K562 (cell line): ENCODE measurements around the gene ZFAND6. TPM values are rescaled to one million over a fixed set of nuclear protein-coding genes. Genes with fewer than 3 reads are reported as not detected.
"Not testable (repeated sequence)": the region's sequence is repeated elsewhere in the genome, so short reads cannot be mapped to it uniquely, and the experiment has no call there.

Experiments used
- ATAC-seq: fragments of 200-7000 bp; cut with Tn5 transposase; 3 replicates; pipeline ENCODE4 v1.9.1; 2020; ENCODE audit warnings: moderate library complexity
- BruUV-seq: library from RNA; stranded (reverse); fragments of 400-500 nt; replicated peaks from 2 replicates; lab custom pipeline; 2021; lab: Mats Ljungman, UMichigan
- CTCF ChIA-PET: fragments of 300-600 bp; formaldehyde crosslinking; extraction: SDS; loops from one replicate; lab custom pipeline; 2021; ENCODE audit warnings: low intra/inter-chr PET ratio; lab: Yijun Ruan, JAX
- POLR2A ChIA-PET: fragments of 300-600, 350-650 bp; sonication (Branson Sonifier 250); formaldehyde crosslinking; extraction: SDS; loops from one replicate; lab custom pipeline; 2021; ENCODE audit warnings: antibody characterized with exemption, inconsistent platforms; lab: Yijun Ruan, JAX
- DNase-seq, 4 experiments: peaks; one replicate each; pipeline versions ENCODE4 v3.0.0 to v3.0.0-alpha.2; 2011 to 2018; ENCODE audit warnings: low spot score in 3 of 4, mixed read lengths in 3 of 4; ENCODE audit errors: extremely low read depth in 1 of 4
- FAIRE-seq: peaks from 2 replicates; lab custom pipeline; 2011; peaks lifted over from hg19 to GRCh38; lab: Jason Lieb, UNC
- H2AFZ ChIP-seq: 2 replicates; pipeline ENCODE4 v1.6.0; 2011; ENCODE audit warnings: low read depth, low read length, control low read depth, inconsistent platforms
- H3K27ac ChIP-seq: fragments of 200-600 bp; 3 replicates; pipeline ENCODE4 v1.8.0; 2011; ENCODE audit warnings: low read depth, mild to moderate bottlenecking, control low read depth, inconsistent platforms, low read length, moderate library complexity, mixed read lengths; ENCODE audit errors: extremely low read depth
- H3K27me3 ChIP-seq, 2 experiments: fragments of 300-600 bp in 1 of 2; 2 replicates in 1 of 2; 3 replicates in 1 of 2; pipeline versions ENCODE4 v1.6.0 to v1.8.0; 2011; ENCODE audit warnings: inconsistent platforms in 2 of 2, low read length in 2 of 2, mild to moderate bottlenecking in 1 of 2, mixed read lengths in 1 of 2, moderate library complexity in 1 of 2; ENCODE audit not compliant: control insufficient read depth in 2 of 2, insufficient read depth in 2 of 2
- H3K36me3 ChIP-seq: fragments of 300-600 bp; 3 replicates; pipeline ENCODE4 v1.8.0; 2011; ENCODE audit warnings: mild to moderate bottlenecking, low read length, inconsistent platforms; ENCODE audit not compliant: control insufficient read depth, insufficient read depth
- H3K4me1 ChIP-seq, 2 experiments: fragments of 200-600 bp in 1 of 2; replicated peaks in 1 of 2; 2 replicates in 1 of 2; 3 replicates in 1 of 2; pipeline versions ENCODE4 v1.5.1 to v1.8.0; 2011; ENCODE audit warnings: inconsistent platforms in 2 of 2, low read length in 2 of 2, mild to moderate bottlenecking in 1 of 2, mixed read lengths in 1 of 2, moderate library complexity in 1 of 2; ENCODE audit not compliant: control insufficient read depth in 2 of 2, insufficient read depth in 2 of 2
- H3K4me2 ChIP-seq: 2 replicates; pipeline ENCODE4 v1.6.1; 2011; ENCODE audit warnings: low read length, control low read depth, inconsistent platforms, mixed read lengths; ENCODE audit not compliant: insufficient read depth
- H3K4me3 ChIP-seq: fragments of 200-600 bp; sonication (generic), shearing (Covaris generic); 2 replicates; pipeline ENCODE4 v1.5.1; 2016; ENCODE audit warnings: control low read depth, inconsistent platforms
- H3K79me2 ChIP-seq: fragments of 200-600 bp; 3 replicates; pipeline ENCODE4 v1.8.0; 2011; ENCODE audit warnings: low read length, inconsistent platforms; ENCODE audit not compliant: control insufficient read depth, insufficient read depth
- H3K9ac ChIP-seq, 2 experiments: 2 replicates each; pipeline versions ENCODE4 v1.6.0 to v1.6.1; 2011; ENCODE audit warnings: low read depth in 2 of 2, low read length in 2 of 2, control low read depth in 1 of 2, inconsistent platforms in 1 of 2, mild to moderate bottlenecking in 1 of 2, mixed read lengths in 1 of 2; ENCODE audit not compliant: insufficient read depth in 1 of 2
- H3K9me1 ChIP-seq: one replicate; pipeline ENCODE4 v1.6.0; 2011; ENCODE audit warnings: inconsistent platforms, mild to moderate bottlenecking, low read length, moderate library complexity; ENCODE audit not compliant: control insufficient read depth, insufficient read depth
- H3K9me3 ChIP-seq: replicated peaks from 2 replicates; pipeline ENCODE4 v1.5.1; 2011; ENCODE audit warnings: low read depth, low read length, inconsistent platforms; ENCODE audit not compliant: control insufficient read depth, insufficient read depth
- H4K20me1 ChIP-seq: replicated peaks from 2 replicates; pipeline ENCODE4 v1.6.1; 2011; ENCODE audit warnings: low read length, inconsistent platforms, mixed read lengths; ENCODE audit not compliant: control insufficient read depth, insufficient read depth
- AFF4 ChIP-seq: sonication (generic); formaldehyde crosslinking; IDR thresholded peaks from 2 replicates; pipeline ENCODE4 v1.8.0; 2023; ENCODE audit warnings: mild to moderate bottlenecking, missing genetic modification reagents
- CBX2 ChIP-seq: fragments of 200-600 bp; sonication (generic); IDR thresholded peaks from one replicate; pipeline ENCODE4 v1.6.1; 2012; ENCODE audit warnings: mild to moderate bottlenecking, low read length, inconsistent platforms; ENCODE audit not compliant: insufficient read depth, poor library complexity, severe bottlenecking
- CTCF ChIP-seq, 3 experiments: IDR thresholded peaks in 2 of 3; conservative IDR thresholded peaks in 1 of 3; 2 replicates each; pipeline ENCODE4 v1.5.1; 2011 to 2012; ENCODE audit warnings: low read length in 3 of 3, mild to moderate bottlenecking in 3 of 3, control low read depth in 2 of 3, improper control_type of control experiment in 1 of 3, inconsistent platforms in 1 of 3, low read depth in 1 of 3, mixed read lengths in 1 of 3, moderate library complexity in 1 of 3; ENCODE audit not compliant: insufficient read depth in 2 of 3
- ETV6 ChIP-seq, 3 experiments: fragments of 150-350 bp in 1 of 3; sonication (generic) in 1 of 3; formaldehyde crosslinking in 1 of 3; IDR thresholded peaks; 2 replicates each; pipeline versions ENCODE4 v1.6.1 to v1.8.0; 2014 to 2022; ENCODE audit warnings: borderline replicate concordance in 2 of 3, low read depth in 2 of 3, antibody characterized with exemption in 1 of 3, low read length in 1 of 3, mild to moderate bottlenecking in 1 of 3, missing genetic modification reagents in 1 of 3
- EWSR1 ChIP-seq: fragments of 450-650 bp; IDR thresholded peaks from 2 replicates; pipeline ENCODE4 v1.6.1; 2018; ENCODE audit warnings: borderline replicate concordance, mild to moderate bottlenecking, low read depth, moderate library complexity; ENCODE audit not compliant: partially characterized antibody
- PYGO2 ChIP-seq: fragments of 450-650 bp; IDR thresholded peaks from 2 replicates; pipeline ENCODE4 v1.6.1; 2016; ENCODE audit warnings: mild to moderate bottlenecking, missing genetic modification characterization, moderate library complexity, missing compliant biosample characterization
- ZNF197 ChIP-seq: fragments of 200-800 bp; sonication (Bioruptor generic); IDR thresholded peaks from 2 replicates; pipeline ENCODE4 v1.6.1; 2016; ENCODE audit warnings: low read depth, missing genetic modification characterization, missing compliant biosample characterization
- ZNF274 ChIP-seq: IDR thresholded peaks from 2 replicates; pipeline ENCODE4 v1.6.1; 2011; ENCODE audit warnings: low read depth, mild to moderate bottlenecking, low read length, moderate library complexity, borderline replicate concordance
- ZNF589 ChIP-seq: fragments of 200-800 bp; sonication (Bioruptor generic); IDR thresholded peaks from 2 replicates; pipeline ENCODE4 v1.6.1; 2016; ENCODE audit warnings: low read depth, missing genetic modification characterization, missing compliant biosample characterization
- WGBS: fragments of 100-300 bp; shearing (Covaris generic); methylation state at CpG from one replicate; pipeline ENCODE4 v1.1.6; 2016; ENCODE audit warnings: low coverage, mixed read lengths; ENCODE audit not compliant: insufficient coverage; ENCODE audit errors: missing lambda C conversion rate; 5-methylcytosine and 5-hydroxymethylcytosine counted together
- in situ Hi-C: fragments of 300-500 bp; cut with MboI; formaldehyde crosslinking; loops from 4 replicates; pipeline ENCODE4 v1.15.0; 2018; ENCODE audit warnings: inconsistent platforms, mixed read lengths
- intact Hi-C: fragments of 100-400 bp; cut with micrococcal nuclease; formaldehyde crosslinking; loops from 2 replicates; pipeline ENCODE4 v1.14.2; 2022
- polyA plus RNA-seq, 8 experiments: library from polyadenylated mRNA; depleted of rRNA in 4 of 8; stranded (reverse) in 5 of 8; unstranded in 3 of 8; fragments of >200 nt; fragmentation: Nextera tagmentation in 2 of 8; fragmentation: Illumina TruSeq in 1 of 8; extraction: Ambion mirVana in 2 of 8; extraction: Trizol in 1 of 8; gene quantifications; 2 replicates each; pipeline versions ENCODE4 v1.2.1 to v1.2.3, GENCODE V29; 2011 to 2014; ENCODE audit warnings: inconsistent platforms in 1 of 8, missing spikeins in 1 of 8
- total RNA-seq, 7 experiments: library from RNA; depleted of rRNA in 6 of 7; stranded (reverse); fragments of >200 nt in 6 of 7; fragmentation: Illumina TruSeq in 2 of 7; extraction: Trizol in 2 of 7; gene quantifications; 2 replicates each; pipeline versions ENCODE4 v1.2.1 to v1.2.3, GENCODE V29; 2011 to 2021; ENCODE audit warnings: low replicate concordance in 1 of 7

Gene ZFAND6
- total and polyA plus RNA-seq, 9 of the 15 experiments (the other 6 are each of a cell fraction or from before 2014, with no cell fraction given) = 53.9 to 206 (median 88.9) TPM

DNA sequence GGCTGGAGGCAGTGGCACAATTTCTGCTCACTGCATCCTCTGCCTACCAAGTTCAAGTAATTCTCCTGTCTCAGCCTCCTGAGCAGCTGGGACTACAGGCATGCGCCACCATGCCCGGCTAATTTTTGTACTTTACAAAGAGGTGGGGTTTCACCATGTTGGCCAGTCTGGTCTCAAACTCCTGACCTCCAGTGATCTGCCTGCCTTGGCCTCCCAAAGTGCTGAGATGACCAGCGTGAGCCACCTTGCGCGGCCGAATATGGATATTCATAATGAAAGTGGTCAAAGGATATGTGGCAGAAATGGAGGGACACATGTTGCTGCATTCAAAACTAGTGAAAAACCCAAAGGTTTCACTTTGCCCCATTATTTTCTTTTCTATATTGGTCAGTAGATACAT lies 40.2 kb downstream of the ZFAND6 start:
- H3K36me3 ChIP-seq, DNase-seq, H3K9me3 ChIP-seq, in situ Hi-C loops, ATAC-seq, H3K27me3 ChIP-seq, H3K4me2 ChIP-seq, H3K9ac ChIP-seq, intact Hi-C loops, H3K4me1 ChIP-seq, BruUV-seq, POLR2A ChIA-PET, FAIRE-seq, CTCF ChIA-PET, H4K20me1 ChIP-seq, H3K9me1 ChIP-seq, H2AFZ ChIP-seq, H3K27ac ChIP-seq, H3K4me3 ChIP-seq: not testable (repeated sequence)
- peaks cover 73% of the 10 kb centered on the region for H3K79me2 ChIP-seq
- 88% methylated on average over 6 of the region's 6 CpGs for WGBS

GRCh38 chr15:80100247-80100646 lies 40.8 kb downstream of the ZFAND6 start:
- Histone ChIP-seq H3K36me3 (peaks cover 7% of the 10 kb centered on the region), H4K20me1 (peaks cover 6% of the 10 kb centered on the region), H3K27ac (no peak overlapping the region), H3K4me3 (no peak overlapping the region), H3K79me2 (peaks cover 73% of the 10 kb centered on the region), H3K9me3 (no peaks in the 10 kb centered on the region), H3K4me1 (peaks cover 0 to 10% of the 10 kb centered on the region in 2 experiments; a peak in 1 of 5 replicates), H3K9ac (no peak overlapping the region), H3K9me1 (no peaks in the 10 kb centered on the region), H3K27me3 (no peaks in the 10 kb centered on the region), H3K4me2 (no peak overlapping the region), H2AFZ (no peak overlapping the region)
- intact Hi-C loops (no loop called here), in situ Hi-C loops (no loop called here)
- no peak for TF ChIP-seq CBX2
- no peak for TF ChIP-seq ETV6 (IDR thresholded peaks at IDR 0.05; ENCODE audit: borderline replicate concordance in 1 of 2, low read depth in 2 of 2, low read length in 1 of 2)
- TF ChIP-seq ETV6 (CRISPR knock-in tag; IDR thresholded peaks at IDR 0.05; ENCODE audit: borderline replicate concordance) = no peak
- no peak for TF ChIP-seq EWSR1
- TF ChIP-seq ZNF197 (CRISPR knock-in tag) = no peak
- TF ChIP-seq PYGO2 = no peak
- no peak for TF ChIP-seq CTCF (IDR thresholded peaks at IDR 0.05 in 2 of 3, conservative IDR thresholded peaks at IDR 0.05 in 1 of 3; ENCODE audit: insufficient read depth in 2 of 3, low read depth in 1 of 3, low read length in 3 of 3)
- no peak for TF ChIP-seq ZNF589 (CRISPR knock-in tag)
- TF ChIP-seq AFF4 = no peak
- TF ChIP-seq ZNF274 = no peak
- ChIA-PET POLR2A (interaction anchor here (1.3 kb wide), 1 partner anchor 49 kb away, joined by 3 read pairs; no protein-coding TSS in a partner anchor), CTCF (no interaction called here)
- no peak for FAIRE-seq
- DNase-seq = no peak
- no TSS peak for BruUV-seq
- ATAC-seq = no peak
